HepG2 (cell line): ENCODE results near the gene ING5. TPM values are rescaled to one million over a fixed set of nuclear protein-coding genes. Genes with fewer than 3 reads are reported as not detected.

Source experiments
- ATAC-seq: fragments of 200-7000 bp; cut with Tn5 transposase; 3 replicates; pipeline ENCODE4 v1.9.1; 2020; ENCODE audit warnings: mild to moderate bottlenecking, moderate library complexity
- BruUV-seq: library from RNA; stranded (reverse); fragments of 400-500 nt; replicated peaks from 2 replicates; lab custom pipeline; 2021; lab: Mats Ljungman, UMichigan
- CTCF ChIA-PET: fragments of 300-600 bp; formaldehyde crosslinking; extraction: SDS; loops from one replicate; lab custom pipeline; 2021; ENCODE audit warnings: low total read pairs, inconsistent platforms, low intra/inter-chr PET ratio; lab: Yijun Ruan, JAX
- POLR2A ChIA-PET: fragments of 350-600 bp; sonication (Branson Sonifier 250); formaldehyde crosslinking; loops from one replicate; lab custom pipeline; 2020; ENCODE audit warnings: antibody characterized with exemption, inconsistent platforms; lab: Yijun Ruan, JAX
- DNase-seq: peaks from one replicate; pipeline ENCODE4 v3.0.0-alpha.2; 2015; ENCODE audit warnings: low spot score
- FAIRE-seq: peaks from 3 replicates; lab custom pipeline; 2011; peaks lifted over from hg19 to GRCh38; lab: Jason Lieb, UNC
- H2AFZ ChIP-seq: one replicate; pipeline ENCODE4 v1.6.1; 2011; ENCODE audit warnings: low read length, inconsistent platforms
- H3K27ac ChIP-seq: fragments of 300-600 bp; 3 replicates; pipeline ENCODE4 v1.8.0; 2011; ENCODE audit warnings: mixed run types, mild to moderate bottlenecking, mixed read lengths, low read length, inconsistent platforms; ENCODE audit not compliant: insufficient read depth; ENCODE audit errors: extremely low read length
- H3K27me3 ChIP-seq, 2 experiments: fragments of 200-600 bp in 1 of 2; 2 replicates in 1 of 2; 3 replicates in 1 of 2; pipeline versions ENCODE4 v1.6.0 to v1.8.0; 2011; ENCODE audit warnings: low read length in 2 of 2, mild to moderate bottlenecking in 2 of 2, moderate library complexity in 2 of 2, inconsistent platforms in 1 of 2; ENCODE audit not compliant: insufficient read depth in 2 of 2, control insufficient read depth in 1 of 2
- H3K36me3 ChIP-seq, 2 experiments: fragments of 200-600 bp in 1 of 2; replicated peaks in 1 of 2; 2 replicates in 1 of 2; 3 replicates in 1 of 2; pipeline versions ENCODE4 v1.5.1 to v1.8.0; 2011; ENCODE audit warnings: low read length in 2 of 2, inconsistent platforms in 1 of 2; ENCODE audit not compliant: insufficient read depth in 2 of 2, control insufficient read depth in 1 of 2
- H3K4me1 ChIP-seq: 2 replicates; pipeline ENCODE4 v1.5.1; 2012; ENCODE audit warnings: low read length, inconsistent platforms; ENCODE audit not compliant: insufficient read depth
- H3K4me2 ChIP-seq: 2 replicates; pipeline ENCODE4 v1.6.0; 2011; ENCODE audit warnings: low read depth, low read length, inconsistent platforms
- H3K4me3 ChIP-seq, 3 experiments: fragments of 200-600 bp in 1 of 3; sonication (generic), shearing (Covaris generic) in 1 of 3; replicated peaks in 1 of 3; 2 replicates each; pipeline ENCODE4 v1.5.1; 2011 to 2016; ENCODE audit warnings: low read length in 3 of 3, inconsistent platforms in 2 of 3, low read depth in 2 of 3, mild to moderate bottlenecking in 2 of 3, control low read depth in 1 of 3, mixed read lengths in 1 of 3; ENCODE audit not compliant: insufficient read depth in 1 of 3
- H3K79me2 ChIP-seq: one replicate; pipeline ENCODE4 v1.6.1; 2011; ENCODE audit warnings: low read length, inconsistent platforms; ENCODE audit not compliant: insufficient read depth
- H3K9ac ChIP-seq: 2 replicates; pipeline ENCODE4 v1.6.0; 2011; ENCODE audit warnings: mild to moderate bottlenecking, low read depth, low read length, inconsistent platforms; ENCODE audit not compliant: insufficient read depth
- H3K9me3 ChIP-seq: 2 replicates; pipeline ENCODE4 v1.5.1; 2012; ENCODE audit warnings: mild to moderate bottlenecking, low read length
- H4K20me1 ChIP-seq: 2 replicates; pipeline ENCODE4 v1.6.0; 2011; ENCODE audit warnings: inconsistent platforms, mild to moderate bottlenecking, low read length, moderate library complexity; ENCODE audit not compliant: insufficient read depth
- AGO2 ChIP-seq: fragments of 200-400 bp; formaldehyde crosslinking; optimal IDR thresholded peaks from 2 replicates; pipeline ENCODE3; 2017; ENCODE audit warnings: mild to moderate bottlenecking, low read depth, low read length, moderate library complexity
- BRD4 ChIP-seq: sonication (generic); formaldehyde crosslinking; IDR thresholded peaks from 2 replicates; pipeline ENCODE4 v1.4.0; 2020; ENCODE audit warnings: missing genetic modification reagents
- NR2F6 ChIP-seq, 2 experiments: IDR thresholded peaks; 2 replicates each; pipeline ENCODE4 v1.6.1; 2016; ENCODE audit warnings: antibody characterized with exemption in 1 of 2, mild to moderate bottlenecking in 1 of 2
- RBFOX2 ChIP-seq: fragments of 200-400 bp; formaldehyde crosslinking; IDR thresholded peaks from 2 replicates; pipeline ENCODE4 v1.6.1; 2017; ENCODE audit warnings: low read depth, mild to moderate bottlenecking, low read length
- ZEB1 ChIP-seq: IDR thresholded peaks from 2 replicates; pipeline ENCODE4 v1.6.1; 2012; ENCODE audit warnings: mild to moderate bottlenecking, low read depth, inconsistent platforms; ENCODE audit not compliant: insufficient replicate concordance
- ZNF800 ChIP-seq: sonication (generic); formaldehyde crosslinking; IDR thresholded peaks from 2 replicates; pipeline ENCODE4 v1.4.0; 2020; ENCODE audit warnings: missing genetic modification reagents
- WGBS: methylation state at CpG from one replicate; pipeline ENCODE4 v1.1.6; 2017; ENCODE audit warnings: low lambda C conversion rate; 5-methylcytosine and 5-hydroxymethylcytosine counted together
- in situ Hi-C: cut with HindIII; loops from 2 replicates; pipeline ENCODE4 v1.10.0; 2017; ENCODE audit warnings: low pct_unique_long_range_greater_than_20kb; ENCODE audit not compliant: extremely low pct_ligation_motif_present
- intact Hi-C: fragments of 100-400 bp; cut with micrococcal nuclease; formaldehyde crosslinking; loops from one replicate; pipeline ENCODE4 v1.10.0; 2022; ENCODE audit not compliant: unreplicated experiment
- polyA plus RNA-seq, 8 experiments: library from polyadenylated mRNA; depleted of rRNA in 3 of 8; stranded (reverse) in 7 of 8; unstranded in 1 of 8; fragments of >200 nt; fragmentation: Illumina TruSeq in 4 of 8; extraction: Trizol in 4 of 8; gene quantifications; 2 replicates each; pipeline versions ENCODE4 v1.2.1 to v1.2.3, GENCODE V29; 2011 to 2016; ENCODE audit warnings: low read depth in 4 of 8, missing spikeins in 1 of 8, mixed read lengths in 1 of 8; ENCODE audit not compliant: insufficient read depth in 1 of 8
- total RNA-seq, 5 experiments: library from RNA; depleted of rRNA; stranded (reverse); fragments of >200 nt; fragmentation: Illumina TruSeq; extraction: Trizol; gene quantifications; 2 replicates each; pipeline ENCODE4 v1.2.3, GENCODE V29; 2016; ENCODE audit warnings: low read depth in 1 of 5

The ING5 gene
- total and polyA plus RNA-seq, 2 of the 13 experiments (the other 11 are each of a cell fraction or from before 2014, with no cell fraction given) = 61.9 to 71.9 TPM

GRCh38 chr2:241738040-241738686 is 36.3 kb downstream of the ING5 start:
- CTCF ChIA-PET = no interaction called here
- ATAC-seq (no peak), FAIRE-seq (no peak), DNase-seq (no peak)
- intact Hi-C loops = no loop called here
- Histone ChIP-seq H2AFZ (no peak overlapping the region), H3K9ac (no peak overlapping the region), H3K79me2 (peaks cover 3% of the 10 kb centered on the region), H3K36me3 (peaks cover 0 to 2% of the 10 kb centered on the region in 2 experiments; a peak in 1 of 5 replicates), H3K9me3 (no peaks in the 10 kb centered on the region), H3K4me3 (no peak overlapping the region), H3K4me1 (peaks cover 44% of the 10 kb centered on the region), H3K27me3 (no peaks in the 10 kb centered on the region; a peak in 2 of 5 replicates), H3K27ac (no peak overlapping the region), H4K20me1 (no peaks in the 10 kb centered on the region), H3K4me2 (no peak overlapping the region)
- in situ Hi-C loops = loop anchor here (10.0 kb wide), 1 partner anchor 137 kb away; no protein-coding TSS in a partner anchor
- POLR2A ChIA-PET = interaction anchor here (6.5 kb wide), 1 partner anchor 35 kb away, joined by 113 read pairs; the partner anchor contains the start of gene GAL3ST2
- no TSS peak for BruUV-seq
- no peak for TF ChIP-seq ZNF800
- no peak for TF ChIP-seq ZEB1
- TF ChIP-seq NR2F6 (IDR thresholded peaks at IDR 0.05) = no peak
- no peak for TF ChIP-seq NR2F6 (CRISPR knock-in tag; IDR thresholded peaks at IDR 0.05)
- peak; percentile 23; the same call in 1 of the 2 replicates for TF ChIP-seq RBFOX2
- TF ChIP-seq BRD4 (CRISPR knock-in tag) = 0 out of 2 replicates have a peak, but pooled peaks have one; percentile 23
- TF ChIP-seq AGO2 = peak; percentile 93
- 98% methylated on average over 9 of the region's 17 CpGs for WGBS
